Effector memory CD8-positive, alpha-beta T cell (primary cell): Measurements from ENCODE around the gene TTC23.

Experiments used
- ATAC-seq: fragments of 150-1000 bp; cut with Tn5 transposase; replicated peaks from 2 replicates; pipeline ENCODE4 v1.10.0; 2021; ENCODE audit warnings: mild to moderate bottlenecking, moderate library complexity
- DNase-seq, 3 experiments: peaks; one replicate each; pipeline ENCODE4 v3.0.0; 2021
- H3K27ac Mint-ChIP-seq, 2 donors: one replicate each; pipeline ENCODE4 v1.8.0; 2022; ENCODE audit warnings: mild to moderate bottlenecking in 2 of 2, mixed read lengths in 2 of 2, moderate library complexity in 2 of 2
- H3K27me3 Mint-ChIP-seq, 2 donors: one replicate each; pipeline ENCODE4 v1.8.0; 2022; ENCODE audit warnings: mixed read lengths in 2 of 2
- H3K36me3 Mint-ChIP-seq: one replicate; pipeline ENCODE4 v1.8.0; 2022; ENCODE audit warnings: mild to moderate bottlenecking, moderate library complexity, mixed read lengths; ENCODE audit not compliant: insufficient read depth
- H3K4me1 Mint-ChIP-seq, 2 donors: one replicate each; pipeline ENCODE4 v1.8.0; 2022; ENCODE audit warnings: low read depth in 2 of 2, mixed read lengths in 2 of 2
- H3K4me3 Mint-ChIP-seq, 2 donors: one replicate each; pipeline ENCODE4 v1.8.0; 2022; ENCODE audit warnings: mild to moderate bottlenecking in 2 of 2, mixed read lengths in 2 of 2, moderate library complexity in 2 of 2
- H3K9me3 Mint-ChIP-seq, 2 donors: one replicate each; pipeline ENCODE4 v1.8.0; 2022; ENCODE audit warnings: mixed read lengths in 2 of 2

The TTC23 gene

GRCh38 chr15:99098426-99098825 is 151.0 kb downstream of the TTC23 start:
- Mint-ChIP-seq H3K4me1 (peaks cover 0 to 3% of the 10 kb centered on the region in 2 donors), H3K36me3 (peaks cover 2% of the 10 kb centered on the region), H3K4me3 (no peak overlapping the region), H3K27ac (no peak overlapping the region), H3K9me3 (no peaks in the 10 kb centered on the region), H3K27me3 (peaks cover 54 to 76% of the 10 kb centered on the region in 2 donors)
- DNase-seq, result no peak
- ATAC-seq, result no peak

GRCh38 chr15:99097441-99098410 is 151.7 kb downstream of the TTC23 start:
- H3K27me3 Mint-ChIP-seq, result peaks cover 51 to 69% of the 10 kb centered on the region in 2 donors
- DNase-seq (no peak), ATAC-seq (no peak)
- no peaks in the 10 kb centered on the region for H3K9me3 Mint-ChIP-seq
- no peak overlapping the region for H3K4me3 Mint-ChIP-seq
- H3K4me1 Mint-ChIP-seq, result peaks cover 0 to 3% of the 10 kb centered on the region in 2 donors
- no peak overlapping the region for H3K27ac Mint-ChIP-seq
- no peaks in the 10 kb centered on the region for H3K36me3 Mint-ChIP-seq

DNA sequence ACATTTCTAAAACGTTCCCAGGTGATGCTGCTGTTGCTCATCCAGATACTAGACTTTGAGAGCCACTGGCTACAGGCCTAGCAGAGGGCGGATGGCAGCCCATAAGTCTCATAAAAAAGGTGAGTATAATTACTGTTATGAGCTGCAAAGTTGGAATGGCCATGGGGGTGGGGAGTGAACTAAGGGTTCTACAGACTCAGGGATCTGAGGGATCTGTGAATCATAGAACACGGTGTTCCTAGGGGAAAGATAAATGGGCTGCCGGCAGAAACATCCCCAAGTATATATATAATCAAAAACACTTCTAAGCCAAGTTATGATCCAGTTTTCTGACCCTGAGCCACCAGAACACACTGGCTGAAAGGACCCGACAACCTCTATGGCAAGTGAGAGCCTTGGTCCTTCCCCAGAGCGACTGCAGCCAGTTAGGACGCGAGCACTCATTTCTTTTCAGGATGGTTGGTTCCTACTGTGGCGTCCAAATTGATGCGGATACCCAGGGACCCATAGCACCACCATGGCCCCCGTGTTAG is 152.4 kb downstream of the TTC23 start:
- no peak overlapping the region for H3K4me3 Mint-ChIP-seq
- DNase-seq (no peak), ATAC-seq (no peak)
- H3K36me3 Mint-ChIP-seq, result no peaks in the 10 kb centered on the region
- peaks cover 43 to 61% of the 10 kb centered on the region in 2 donors for H3K27me3 Mint-ChIP-seq
- H3K27ac Mint-ChIP-seq, result no peak overlapping the region
- no peaks in the 10 kb centered on the region for H3K9me3 Mint-ChIP-seq
- H3K4me1 Mint-ChIP-seq, result peaks cover 0 to 3% of the 10 kb centered on the region in 2 donors

- peaks cover 0 to 3% of the 10 kb centered on the region in 2 donors for H3K4me1 Mint-ChIP-seq
- ATAC-seq, result no peak
- DNase-seq, result no peak
- no peaks in the 10 kb centered on the region for H3K36me3 Mint-ChIP-seq
- no peak overlapping the region for H3K4me3 Mint-ChIP-seq
- H3K9me3 Mint-ChIP-seq, result no peaks in the 10 kb centered on the region
- H3K27ac Mint-ChIP-seq, result no peak overlapping the region
- peaks cover 37 to 55% of the 10 kb centered on the region in 2 donors for H3K27me3 Mint-ChIP-seq
Observed at GRCh38 chr15:99096173-99096893, 153.0 kb downstream of the TTC23 start.

DNA sequence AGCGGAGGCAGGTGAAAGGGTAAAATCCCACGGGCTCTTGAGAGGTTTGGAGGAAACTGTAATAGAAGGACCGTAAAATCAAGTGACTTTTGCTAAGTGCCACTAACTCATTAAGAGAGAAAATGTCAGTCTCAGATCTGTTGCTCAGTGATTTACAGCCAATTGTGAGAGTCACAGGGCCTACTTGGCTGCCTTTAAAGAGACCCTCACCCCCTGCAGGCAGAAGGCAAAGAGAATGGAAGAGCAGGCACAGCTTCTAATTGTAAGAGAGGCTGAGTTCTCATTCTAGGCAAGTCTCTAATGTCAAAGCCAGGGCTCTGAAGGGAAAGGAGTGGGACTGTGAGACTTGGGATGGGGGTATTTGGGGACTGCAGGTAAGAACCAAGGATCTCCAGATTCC is 153.8 kb downstream of the TTC23 start:
- Mint-ChIP-seq H3K36me3 (no peaks in the 10 kb centered on the region), H3K9me3 (no peaks in the 10 kb centered on the region), H3K4me1 (peaks cover 0 to 2% of the 10 kb centered on the region in 2 donors), H3K27ac (no peak overlapping the region), H3K4me3 (no peak overlapping the region), H3K27me3 (peaks cover 37 to 53% of the 10 kb centered on the region in 2 donors)
- no peak for ATAC-seq
- DNase-seq, result no peak

- Mint-ChIP-seq H3K4me1 (peaks cover 4 to 5% of the 10 kb centered on the region in 2 donors), H3K9me3 (no peaks in the 10 kb centered on the region), H3K4me3 (no peak overlapping the region), H3K36me3 (no peaks in the 10 kb centered on the region), H3K27ac (no peak overlapping the region), H3K27me3 (peaks cover 18 to 23% of the 10 kb centered on the region in 2 donors)
- ATAC-seq (no peak), DNase-seq (no peak)
Observed at GRCh38 chr15:99092554-99093172, 156.7 kb downstream of the TTC23 start.

- no peaks in the 10 kb centered on the region for H3K36me3 Mint-ChIP-seq
- no peak overlapping the region for H3K27ac Mint-ChIP-seq
- no peak for ATAC-seq
- no peaks in the 10 kb centered on the region for H3K9me3 Mint-ChIP-seq
- peaks cover 4 to 5% of the 10 kb centered on the region in 2 donors for H3K4me1 Mint-ChIP-seq
- DNase-seq, result no peak
- peaks cover 6% of the 10 kb centered on the region in 2 donors for H3K27me3 Mint-ChIP-seq
- H3K4me3 Mint-ChIP-seq, result no peak overlapping the region
Observed at GRCh38 chr15:99090938-99091337, 158.4 kb downstream of the TTC23 start.

DNA sequence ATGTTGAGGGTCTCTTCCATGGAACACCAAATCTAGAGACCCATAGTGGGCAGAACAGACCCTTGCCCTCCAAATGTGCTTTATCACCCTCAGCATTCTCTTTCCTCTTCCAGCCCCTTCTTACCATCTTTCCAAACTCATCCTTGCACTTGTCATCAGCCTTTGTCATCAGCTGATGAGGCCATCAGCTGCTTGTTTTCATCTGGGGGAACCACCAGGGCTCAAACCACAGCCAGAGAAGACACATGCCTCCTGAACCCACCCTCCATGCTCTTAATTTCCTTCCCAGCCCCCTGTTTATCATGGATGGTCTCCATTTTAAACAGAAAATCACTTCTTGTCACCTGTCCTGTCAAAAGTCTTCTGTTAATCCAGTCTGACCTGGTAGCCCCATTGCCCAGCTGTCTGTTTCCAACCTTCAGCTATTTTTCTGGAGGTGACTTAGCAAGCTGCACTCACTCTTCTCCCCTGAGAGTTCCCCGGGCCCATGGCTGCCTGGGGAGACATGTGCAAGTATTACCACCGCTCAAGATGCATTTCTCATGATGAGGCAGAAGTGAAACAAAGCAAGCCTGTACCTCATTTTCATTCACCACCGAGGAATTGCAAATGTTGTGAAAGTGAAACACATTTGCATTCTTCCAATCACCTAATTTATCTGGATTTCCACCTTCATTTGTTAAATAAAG is 159.2 kb downstream of the TTC23 start:
- no peaks in the 10 kb centered on the region for H3K36me3 Mint-ChIP-seq
- no peak overlapping the region for H3K27ac Mint-ChIP-seq
- H3K27me3 Mint-ChIP-seq, result no peaks in the 10 kb centered on the region
- H3K9me3 Mint-ChIP-seq, result no peaks in the 10 kb centered on the region
- H3K4me3 Mint-ChIP-seq, result no peak overlapping the region
- DNase-seq (no peak), ATAC-seq (peak; percentile 44)
- H3K4me1 Mint-ChIP-seq, result peaks cover 4 to 5% of the 10 kb centered on the region in 2 donors

DNA sequence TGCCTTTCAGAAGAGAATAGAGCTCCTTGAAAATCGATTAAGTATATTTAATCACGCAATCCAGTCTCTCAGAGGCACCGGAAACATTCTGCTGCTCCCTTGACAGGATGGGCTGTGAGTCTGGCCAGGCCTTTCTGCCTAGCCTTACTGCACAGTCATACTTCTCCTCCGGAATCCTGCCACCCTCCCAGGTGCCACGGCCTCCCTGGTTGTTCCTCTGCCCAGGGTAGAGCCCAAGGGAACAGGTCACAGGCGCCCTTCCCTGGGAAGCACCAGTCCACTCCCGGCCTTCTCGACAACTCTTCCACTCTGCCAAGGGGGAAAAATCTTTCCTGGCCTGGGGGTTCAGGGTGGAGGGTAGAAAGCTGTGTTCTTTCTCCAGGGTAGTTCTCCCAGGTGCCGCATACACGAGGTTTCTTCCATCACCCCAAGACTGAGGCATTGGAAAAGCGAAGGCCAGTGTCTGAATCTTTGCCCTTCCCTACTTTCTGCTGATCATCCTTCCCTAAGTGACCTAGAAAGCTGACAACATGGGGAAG is 161.9 kb downstream of the TTC23 start:
- DNase-seq (no peak), ATAC-seq (no peak)
- Mint-ChIP-seq H3K9me3 (no peaks in the 10 kb centered on the region), H3K27me3 (peaks cover 0 to 6% of the 10 kb centered on the region in 2 donors), H3K36me3 (no peaks in the 10 kb centered on the region), H3K4me1 (peaks cover 5% of the 10 kb centered on the region in 2 donors), H3K27ac (no peak overlapping the region), H3K4me3 (no peak overlapping the region)

- DNase-seq, result no peak
- Mint-ChIP-seq H3K27ac (no peak overlapping the region), H3K4me3 (no peak overlapping the region)
Observed at GRCh38 chr15:99086327-99086667, 163.1 kb downstream of the TTC23 start.

More at GRCh38 chr15:99086327-99086667, 163.1 kb downstream of the TTC23 start:
- peaks cover 7 to 10% of the 10 kb centered on the region in 2 donors for H3K27me3 Mint-ChIP-seq
- no peaks in the 10 kb centered on the region for H3K36me3 Mint-ChIP-seq
- H3K4me1 Mint-ChIP-seq, result peaks cover 5% of the 10 kb centered on the region in 2 donors
- H3K9me3 Mint-ChIP-seq, result no peaks in the 10 kb centered on the region
- no peak for ATAC-seq
